ENCODE data around the gene AMACR. TPM values are rescaled to one million over a fixed set of nuclear protein-coding genes. Genes with fewer than 3 reads are reported as not detected.
A peak's percentile ranks its signal among the peaks of the same experiment; 100 is the strongest.

Gene AMACR
- total and polyA plus RNA-seq, 9 of the 15 experiments (the other 6 are each of a cell fraction or from before 2014, with no cell fraction given) = 0.72 to 4.6 (median 4.0) TPM

DNA sequence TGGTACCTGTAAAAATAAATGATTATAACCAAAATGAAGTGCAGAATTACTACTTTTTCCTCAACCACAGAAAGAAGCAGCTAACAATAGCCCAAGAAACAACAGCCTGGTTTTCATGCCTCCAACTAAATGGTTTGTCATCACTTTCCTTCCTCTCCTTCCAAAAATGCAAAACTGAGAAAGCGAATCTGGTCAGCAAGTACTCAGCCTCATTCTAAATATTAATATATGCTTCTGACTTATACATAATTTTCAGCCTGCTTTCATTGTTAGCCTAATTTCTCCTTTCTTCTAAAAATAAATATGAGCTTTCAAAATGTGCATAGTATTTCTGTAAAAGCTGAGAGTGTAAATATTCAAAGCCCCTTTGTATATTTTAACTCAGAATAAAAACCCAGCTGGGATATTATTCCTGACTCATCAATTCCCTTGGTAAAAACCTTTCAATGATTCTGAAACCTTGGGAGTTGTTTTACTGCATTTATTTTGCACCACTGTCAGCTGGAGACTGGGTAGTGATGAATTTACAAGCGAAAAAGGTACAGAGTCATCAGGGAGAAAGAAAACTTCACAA is 50.2 kb downstream of the AMACR start:
- Histone ChIP-seq H2AFZ (ENCODE audit: low read depth, low read length) (no peak overlapping the region), H3K4me3 (no peak overlapping the region), H3K9me3 (replicated peaks; ENCODE audit: control insufficient read depth, insufficient read depth, low read depth, low read length) (no peaks in the 10 kb centered on the region), H3K9me1 (ENCODE audit: control insufficient read depth, insufficient read depth, low read length) (no peaks in the 10 kb centered on the region), H3K9ac (ENCODE audit: insufficient read depth in 1 of 2, low read depth in 2 of 2, low read length in 2 of 2) (no peak overlapping the region), H4K20me1 (replicated peaks; ENCODE audit: control insufficient read depth, insufficient read depth, low read length) (no peaks in the 10 kb centered on the region), H3K79me2 (ENCODE audit: control insufficient read depth, insufficient read depth, low read length) (no peaks in the 10 kb centered on the region), H3K27ac (ENCODE audit: extremely low read depth, low read depth, low read length) (no peak overlapping the region), H3K27me3 (ENCODE audit: control insufficient read depth in 2 of 2, insufficient read depth in 2 of 2, low read length in 2 of 2) (no peaks in the 10 kb centered on the region), H3K4me1 (replicated peaks in 1 of 2; ENCODE audit: control insufficient read depth in 2 of 2, insufficient read depth in 2 of 2, low read length in 2 of 2) (no peaks in the 10 kb centered on the region), H3K36me3 (ENCODE audit: control insufficient read depth, insufficient read depth, low read length) (no peaks in the 10 kb centered on the region), H3K4me2 (ENCODE audit: insufficient read depth, low read length) (no peak overlapping the region)
- DNase-seq (ENCODE audit: extremely low read depth in 1 of 4, low spot score in 3 of 4) (no peak), FAIRE-seq (no peak), ATAC-seq (no peak)
- 0% methylated on average over 2 of the region's 2 CpGs for WGBS (ENCODE audit: insufficient coverage, low coverage, missing lambda C conversion rate)
- in situ Hi-C loops (cut with MboI) (no loop called here), intact Hi-C loops (cut with micrococcal nuclease) (no loop called here)
- no TSS peak for BruUV-seq (replicated peaks)
- POLR2A ChIA-PET = interaction anchor here (0.6 kb wide), 1 partner anchor 24 kb away, joined by 3 read pairs; no protein-coding TSS in a partner anchor
- TF ChIP-seq MAFG (tag; conservative IDR thresholded peaks at IDR 0.05) (peak; percentile 60), ZNF316 (IDR thresholded peaks at IDR 0.05) (peak; percentile 70), TBL1XR1 (IDR thresholded peaks at IDR 0.05; ENCODE audit: low read length in 2 of 2) (no peak), NFXL1 (CRISPR knock-in tag; IDR thresholded peaks at IDR 0.05) (no peak), HDAC8 (tag; IDR thresholded peaks at IDR 0.05) (no peak), RBM34 (IDR thresholded peaks at IDR 0.05; ENCODE audit: borderline replicate concordance, insufficient read depth, low read length) (no peak), MAFF (IDR thresholded peaks at IDR 0.05; ENCODE audit: low read length) (0 out of 2 replicates have a peak, but pooled peaks have one; percentile 26), BRD4 (IDR thresholded peaks at IDR 0.05) (no peak), ZBTB33 (CRISPR knock-in tag; IDR thresholded peaks at IDR 0.05) (no peak), CEBPB (tag; IDR thresholded peaks at IDR 0.05) (no peak), C11orf30 (IDR thresholded peaks at IDR 0.05; ENCODE audit: low read depth) (peak; percentile 40; the same call in 1 of the 2 replicates)
- CTCF ChIA-PET (ENCODE audit: low intra/inter-chr PET ratio) = no interaction called here

All from K562 (cell line).